Ovary (tissue), 3 donors: ENCODE results near the gene XRCC6.

Experiments
- EP300 ChIP-seq: sonication (generic); formaldehyde crosslinking; IDR thresholded peaks from one replicate; pipeline ENCODE4 v1.6.1; 2017; ENCODE audit warnings: antibody characterized with exemption
- POLR2A ChIP-seq: fragments of 450-650 bp; IDR thresholded peaks from one replicate; pipeline ENCODE4 v1.6.1; 2017; ENCODE audit warnings: antibody characterized with exemption, mild to moderate bottlenecking, moderate library complexity
- TF ChIP-seq, protein P1 (sequence below), 3 donors: fragments of 450-650 bp in 2 of 3; fragments of 200-600 bp in 1 of 3; IDR thresholded peaks; one replicate each; pipeline versions ENCODE4 v1.5.1 to v1.8.0; 2016 to 2022; ENCODE audit warnings: antibody characterized with exemption in 3 of 3, mild to moderate bottlenecking in 1 of 3
- donor health status: DM: no; HTN: no; CAD: no.

DNA sequence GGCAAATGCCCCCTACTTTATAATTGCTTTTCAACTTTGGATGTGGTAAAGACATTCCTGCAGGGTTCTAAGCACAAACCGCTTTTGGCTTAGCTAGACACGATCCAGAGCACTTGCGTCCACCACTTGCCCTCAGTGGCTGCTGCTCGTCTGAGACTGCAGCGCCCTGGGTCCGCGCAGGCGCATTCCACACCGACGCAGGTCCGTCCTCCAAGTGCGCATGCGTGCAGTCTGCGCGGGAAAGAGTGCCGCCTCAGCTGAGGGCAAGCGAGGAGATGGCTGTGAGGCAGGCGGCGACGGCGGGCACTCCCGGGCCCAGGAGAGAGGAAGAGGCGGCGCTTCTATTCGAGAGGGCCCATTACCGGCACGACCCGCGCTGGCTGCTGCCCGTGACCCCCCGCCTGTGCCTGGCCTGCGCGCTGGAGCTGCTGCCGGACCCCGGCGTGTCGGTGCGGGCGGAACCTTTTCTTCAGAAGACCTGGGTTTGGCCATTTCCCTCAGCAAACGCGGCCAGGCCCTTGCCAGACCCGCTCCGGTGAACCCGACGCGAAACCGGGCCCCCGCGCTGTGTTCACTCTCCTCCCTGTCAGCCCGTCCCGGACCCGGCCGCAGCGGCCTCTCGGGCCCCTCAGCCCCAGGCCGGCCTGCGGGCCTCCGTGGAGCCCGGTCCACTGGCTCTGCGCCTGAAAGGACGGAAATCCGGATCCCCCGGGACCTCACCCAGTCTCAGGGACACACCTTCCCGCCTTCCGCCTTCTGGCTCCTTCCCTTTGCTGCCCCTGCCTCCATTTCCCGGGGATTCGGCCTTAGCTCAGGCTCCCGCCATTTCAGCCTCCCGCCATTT, 78.4 kb downstream of the XRCC6 start, which contains the start of gene MEI1:
- TF ChIP-seq, protein P1, sequence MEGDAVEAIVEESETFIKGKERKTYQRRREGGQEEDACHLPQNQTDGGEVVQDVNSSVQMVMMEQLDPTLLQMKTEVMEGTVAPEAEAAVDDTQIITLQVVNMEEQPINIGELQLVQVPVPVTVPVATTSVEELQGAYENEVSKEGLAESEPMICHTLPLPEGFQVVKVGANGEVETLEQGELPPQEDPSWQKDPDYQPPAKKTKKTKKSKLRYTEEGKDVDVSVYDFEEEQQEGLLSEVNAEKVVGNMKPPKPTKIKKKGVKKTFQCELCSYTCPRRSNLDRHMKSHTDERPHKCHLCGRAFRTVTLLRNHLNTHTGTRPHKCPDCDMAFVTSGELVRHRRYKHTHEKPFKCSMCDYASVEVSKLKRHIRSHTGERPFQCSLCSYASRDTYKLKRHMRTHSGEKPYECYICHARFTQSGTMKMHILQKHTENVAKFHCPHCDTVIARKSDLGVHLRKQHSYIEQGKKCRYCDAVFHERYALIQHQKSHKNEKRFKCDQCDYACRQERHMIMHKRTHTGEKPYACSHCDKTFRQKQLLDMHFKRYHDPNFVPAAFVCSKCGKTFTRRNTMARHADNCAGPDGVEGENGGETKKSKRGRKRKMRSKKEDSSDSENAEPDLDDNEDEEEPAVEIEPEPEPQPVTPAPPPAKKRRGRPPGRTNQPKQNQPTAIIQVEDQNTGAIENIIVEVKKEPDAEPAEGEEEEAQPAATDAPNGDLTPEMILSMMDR (IDR thresholded peaks at IDR 0.05), result no peak
- no peak for TF ChIP-seq POLR2A
- no peak for TF ChIP-seq EP300
